Measurements from ENCODE around the gene MYO7B.

The MYO7B gene

GRCh38 chr2:127575185-127575765 is 39.8 kb downstream of the MYO7B start:
- DNase-seq = no peak

DNA sequence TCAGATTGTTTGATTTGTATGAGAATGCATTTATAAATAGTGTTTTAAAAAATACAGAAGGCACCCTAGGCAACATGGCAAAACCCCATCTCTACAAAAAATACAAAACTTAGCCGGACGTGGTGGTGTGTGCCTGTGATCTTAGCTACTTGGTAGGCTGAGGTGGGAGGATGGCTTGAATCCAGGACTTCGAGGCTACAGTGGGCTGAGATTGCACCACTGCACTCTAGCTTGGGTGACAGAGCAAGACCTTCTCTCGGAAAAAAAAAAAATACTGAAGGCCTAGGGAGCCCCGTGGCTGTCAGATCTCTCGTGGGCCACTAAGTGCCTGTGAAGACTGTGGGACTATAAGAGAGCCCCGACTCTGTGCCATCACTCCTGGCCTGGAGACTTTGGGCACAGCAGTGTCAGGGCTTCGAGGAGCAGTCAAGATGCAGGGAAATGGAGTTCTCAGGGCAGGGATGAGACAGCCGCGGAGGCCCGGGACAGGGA is 40.5 kb downstream of the MYO7B start:
- DNase-seq = no peak

- DNase-seq = no peak
Measured at GRCh38 chr2:127576433-127577207, 41.1 kb downstream of the MYO7B start.

GRCh38 chr2:127577208-127577475 is 41.7 kb downstream of the MYO7B start:
- DNase-seq = no peak

DNA sequence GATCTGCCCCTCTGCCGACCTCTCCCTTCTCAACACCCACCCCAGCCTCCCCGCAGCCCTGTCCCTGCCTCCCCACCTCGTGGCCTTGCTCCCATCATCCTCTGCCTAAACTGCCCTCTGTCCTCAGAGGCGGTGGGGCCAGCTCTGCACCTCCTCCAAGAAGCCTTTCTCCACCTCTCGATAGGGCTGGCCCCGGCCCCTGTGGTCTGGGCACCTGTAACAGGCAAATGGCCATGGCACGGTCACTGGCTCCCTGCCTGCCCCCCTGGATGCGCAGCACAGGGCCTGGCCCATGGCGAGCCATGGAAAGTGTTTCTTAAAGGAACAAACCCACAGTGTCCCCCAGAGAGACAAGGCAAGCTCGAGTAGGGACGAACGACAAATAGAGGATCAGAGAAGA is 42.0 kb downstream of the MYO7B start:
- DNase-seq = no peak

GRCh38 chr2:127577973-127578372 is 42.5 kb downstream of the MYO7B start:
- no peak for DNase-seq

GRCh38 chr2:127578411-127578810 is 42.9 kb downstream of the MYO7B start:
- no peak for DNase-seq

- no peak for DNase-seq
Measured at GRCh38 chr2:127579231-127579630, 43.7 kb downstream of the MYO7B start.

GRCh38 chr2:127580167-127581049 is 44.9 kb downstream of the MYO7B start:
- DNase-seq = no peak

GRCh38 chr2:127581050-127581345 is 45.5 kb downstream of the MYO7B start:
- no peak for DNase-seq

GRCh38 chr2:127581516-127582490 is 46.3 kb downstream of the MYO7B start:
- DNase-seq = no peak

GRCh38 chr2:127582863-127583861 is 47.7 kb downstream of the MYO7B start:
- DNase-seq = no peak

GRCh38 chr2:127584047-127584446 is 48.6 kb downstream of the MYO7B start:
- DNase-seq = no peak

DNA sequence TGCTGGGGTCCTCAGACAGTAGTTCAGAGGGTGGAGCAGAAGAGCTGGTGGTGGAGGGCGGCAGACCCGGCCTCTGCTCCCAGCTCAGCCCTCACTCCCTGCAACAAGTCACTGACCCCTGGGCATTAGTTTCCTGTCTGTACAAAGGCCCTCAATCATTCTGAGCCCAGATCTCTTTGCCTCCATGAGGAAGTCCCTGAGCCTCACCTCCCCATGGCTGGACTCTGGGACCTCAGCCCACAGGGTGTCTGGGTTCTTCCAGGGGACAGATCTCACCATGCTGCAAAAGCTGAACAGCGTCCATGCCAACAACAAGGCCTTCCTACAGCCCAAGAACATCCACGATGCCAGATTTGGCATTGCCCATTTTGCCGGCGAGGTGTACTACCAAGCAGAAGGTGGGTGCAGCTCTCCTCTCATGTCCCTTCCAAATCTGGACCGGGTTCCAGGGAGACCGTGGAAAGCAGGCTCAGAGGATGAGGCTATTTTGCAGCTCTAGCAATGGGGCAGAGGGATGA is 49.1 kb downstream of the MYO7B start:
- no peak for DNase-seq

GRCh38 chr2:127585270-127585807 is 49.9 kb downstream of the MYO7B start:
- DNase-seq = no peak

GRCh38 chr2:127586136-127586535 is 50.7 kb downstream of the MYO7B start:
- no peak for DNase-seq

DNA sequence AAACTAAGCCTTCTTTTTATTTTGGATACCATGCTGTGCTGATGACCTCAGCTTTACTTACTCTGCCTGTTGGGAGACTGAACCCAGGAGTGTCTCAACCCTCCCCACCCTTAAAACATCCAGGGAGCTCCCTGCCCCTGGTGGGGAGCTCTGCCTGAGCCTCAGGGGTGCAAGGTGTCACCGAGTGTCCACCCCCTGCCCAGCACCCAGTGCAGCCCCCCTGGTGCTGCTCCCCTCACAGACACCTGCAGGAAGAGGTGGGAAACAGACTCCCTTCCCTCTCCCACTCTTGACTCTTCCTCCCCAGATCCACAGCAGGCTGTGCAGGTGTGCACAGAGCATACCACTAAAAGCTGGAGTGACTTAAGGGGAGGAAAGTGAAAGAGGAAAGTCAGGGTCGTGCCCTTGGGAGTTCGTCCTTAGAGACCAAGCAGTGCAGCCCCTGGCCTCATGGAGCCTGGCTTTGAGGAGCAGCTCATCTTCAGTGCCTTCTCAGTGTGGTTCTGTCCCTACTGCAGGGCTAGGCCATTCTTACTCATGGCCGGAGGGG is 51.3 kb downstream of the MYO7B start:
- no peak for DNase-seq

GRCh38 chr2:127588241-127588640 is 52.8 kb downstream of the MYO7B start:
- DNase-seq = no peak

GRCh38 chr2:127589358-127589757 is 53.9 kb downstream of the MYO7B start:
- no peak for DNase-seq

- DNase-seq = no peak
Measured at GRCh38 chr2:127589841-127590240, 54.4 kb downstream of the MYO7B start.

Measured in NCI-H82 (cell line).